ENCODE data around the gene DDX6.

DNA sequence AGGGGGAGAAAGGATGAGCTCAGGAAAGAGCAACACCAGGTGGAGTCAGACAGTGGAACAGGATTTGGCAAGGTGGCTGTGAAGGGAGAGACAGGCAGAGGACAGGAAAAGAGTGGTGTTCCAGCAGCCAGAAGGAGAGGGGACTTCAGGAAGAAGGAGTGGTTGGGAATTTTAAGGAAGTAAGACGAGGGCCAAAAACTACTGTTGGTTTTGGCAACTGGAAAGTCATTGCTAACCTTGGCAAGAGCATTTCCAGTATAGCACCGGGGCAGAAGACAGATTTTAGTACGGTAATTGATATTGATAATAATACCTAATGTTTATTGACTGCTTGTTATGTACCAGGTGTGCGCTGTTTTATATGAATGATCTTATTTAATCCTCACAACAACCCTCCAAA, 15.4 kb upstream of the DDX6 start:
- TF ChIP-seq POLR2A (IDR thresholded peaks at IDR 0.05) (no peak), POLR2AphosphoS5 (IDR thresholded peaks at IDR 0.05) (no peak)
- TF ChIP-seq, protein P1, sequence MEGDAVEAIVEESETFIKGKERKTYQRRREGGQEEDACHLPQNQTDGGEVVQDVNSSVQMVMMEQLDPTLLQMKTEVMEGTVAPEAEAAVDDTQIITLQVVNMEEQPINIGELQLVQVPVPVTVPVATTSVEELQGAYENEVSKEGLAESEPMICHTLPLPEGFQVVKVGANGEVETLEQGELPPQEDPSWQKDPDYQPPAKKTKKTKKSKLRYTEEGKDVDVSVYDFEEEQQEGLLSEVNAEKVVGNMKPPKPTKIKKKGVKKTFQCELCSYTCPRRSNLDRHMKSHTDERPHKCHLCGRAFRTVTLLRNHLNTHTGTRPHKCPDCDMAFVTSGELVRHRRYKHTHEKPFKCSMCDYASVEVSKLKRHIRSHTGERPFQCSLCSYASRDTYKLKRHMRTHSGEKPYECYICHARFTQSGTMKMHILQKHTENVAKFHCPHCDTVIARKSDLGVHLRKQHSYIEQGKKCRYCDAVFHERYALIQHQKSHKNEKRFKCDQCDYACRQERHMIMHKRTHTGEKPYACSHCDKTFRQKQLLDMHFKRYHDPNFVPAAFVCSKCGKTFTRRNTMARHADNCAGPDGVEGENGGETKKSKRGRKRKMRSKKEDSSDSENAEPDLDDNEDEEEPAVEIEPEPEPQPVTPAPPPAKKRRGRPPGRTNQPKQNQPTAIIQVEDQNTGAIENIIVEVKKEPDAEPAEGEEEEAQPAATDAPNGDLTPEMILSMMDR (IDR thresholded peaks at IDR 0.05), result no peak
